ENCODE measurements around the gene MAPK1.
A peak's percentile ranks its signal among the peaks of the same experiment; 100 is the strongest.
"Not testable (repeated sequence)": the region's sequence is repeated elsewhere in the genome, so short reads cannot be mapped to it uniquely, and the experiment has no call there.

MAPK1 gene

DNA sequence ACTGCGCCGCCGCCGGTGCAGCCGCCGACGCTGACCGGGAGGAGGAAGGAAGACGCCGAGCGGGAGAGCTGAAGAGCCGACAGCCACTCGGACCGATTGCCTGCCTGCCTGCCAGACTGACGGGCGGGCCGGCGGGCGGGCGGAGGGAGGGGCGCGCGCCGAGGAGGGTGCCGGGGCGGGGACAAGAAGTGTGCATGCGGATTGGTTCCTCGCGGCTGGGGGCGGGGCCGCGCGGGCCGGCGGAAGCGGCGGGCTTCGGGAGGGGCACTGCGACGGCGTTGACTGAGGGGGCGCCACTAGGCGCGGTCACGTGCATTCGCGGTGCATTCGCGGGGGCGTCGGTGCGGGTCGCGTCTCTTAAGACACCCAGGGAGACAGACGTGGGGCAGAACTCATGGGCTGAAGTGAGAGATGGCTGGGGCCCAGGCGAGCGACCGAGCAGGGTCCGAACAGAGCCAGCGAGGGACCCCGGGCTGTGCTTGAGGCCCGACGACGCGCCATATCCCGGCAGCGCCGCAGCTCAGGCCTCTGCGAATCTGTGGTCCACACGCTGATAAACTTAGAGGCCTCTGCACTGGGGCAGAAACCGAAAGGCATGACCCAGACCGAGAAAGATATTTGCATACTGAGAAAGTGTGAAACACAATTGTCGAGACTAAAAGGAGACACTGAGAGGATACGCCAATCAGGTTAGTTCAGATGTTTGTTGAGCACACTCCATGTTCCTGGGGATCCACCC, at the start of gene MAPK1:
TSS of gene MAPK1 (minus strand) at position 118 of the 739 bp plus-strand sequence. CDS start 205 bp downstream, outside the sequence.
- Histone ChIP-seq H3K9me3 (ENCODE audit: control insufficient read depth in 1 of 2, low read length in 2 of 2) (no peaks in the 10 kb centered on the region), H3K4me1 (ENCODE audit: control insufficient read depth in 1 of 2, insufficient read depth in 2 of 2, low read length in 2 of 2) (peaks cover 10 to 24% of the 10 kb centered on the region in 2 donors), H3K27ac (ENCODE audit: low read length) (peak within 1 kb of the TSS; percentile 84), H3K27me3 (ENCODE audit: low read depth, low read length) (no peaks in the 10 kb centered on the region), H3K36me3 (ENCODE audit: control insufficient read depth in 1 of 2, insufficient read depth in 2 of 2, low read length in 2 of 2) (no peaks in the 10 kb centered on the region), H3K4me3 (ENCODE audit: low read depth in 1 of 2, low read length in 2 of 2) (peak within 1 kb of the TSS; percentile 88)

DNA sequence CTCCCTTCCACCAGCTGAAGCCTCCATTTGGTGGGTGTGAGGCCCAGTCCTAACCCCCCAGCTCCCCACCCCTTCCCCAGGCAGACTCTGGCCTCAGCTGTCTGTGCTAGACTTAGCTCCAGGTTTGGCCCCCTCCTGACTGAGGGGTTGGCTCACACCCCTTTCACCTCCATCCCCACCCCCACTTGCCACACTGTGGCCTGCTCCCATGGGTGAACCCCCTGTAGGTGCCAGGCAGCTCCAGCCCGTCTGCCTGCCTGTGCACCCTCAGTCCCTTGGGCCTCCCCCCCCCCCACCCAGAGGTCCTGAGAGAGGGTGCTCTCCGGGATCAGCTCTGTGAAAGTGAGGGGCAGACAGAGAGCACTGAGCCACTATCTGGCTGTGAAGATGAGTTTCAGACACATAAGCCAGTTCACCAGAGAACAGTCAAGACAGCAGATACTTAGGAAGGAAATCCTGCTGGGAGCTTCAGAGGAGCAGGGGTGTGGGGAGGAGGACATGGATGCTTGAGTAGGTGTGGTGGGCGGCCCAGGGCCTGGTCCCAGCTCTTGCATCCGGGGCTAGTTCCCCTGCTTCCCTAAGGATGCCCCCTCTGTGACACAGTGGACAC, 49.0 kb upstream of the MAPK1 start:
- Histone ChIP-seq H3K27me3 (ENCODE audit: low read depth, low read length) (no peaks in the 10 kb centered on the region), H3K27ac (ENCODE audit: low read length) (no peak overlapping the region), H3K9me3 (ENCODE audit: control insufficient read depth in 1 of 2, low read length in 2 of 2) (no peaks in the 10 kb centered on the region)

DNA sequence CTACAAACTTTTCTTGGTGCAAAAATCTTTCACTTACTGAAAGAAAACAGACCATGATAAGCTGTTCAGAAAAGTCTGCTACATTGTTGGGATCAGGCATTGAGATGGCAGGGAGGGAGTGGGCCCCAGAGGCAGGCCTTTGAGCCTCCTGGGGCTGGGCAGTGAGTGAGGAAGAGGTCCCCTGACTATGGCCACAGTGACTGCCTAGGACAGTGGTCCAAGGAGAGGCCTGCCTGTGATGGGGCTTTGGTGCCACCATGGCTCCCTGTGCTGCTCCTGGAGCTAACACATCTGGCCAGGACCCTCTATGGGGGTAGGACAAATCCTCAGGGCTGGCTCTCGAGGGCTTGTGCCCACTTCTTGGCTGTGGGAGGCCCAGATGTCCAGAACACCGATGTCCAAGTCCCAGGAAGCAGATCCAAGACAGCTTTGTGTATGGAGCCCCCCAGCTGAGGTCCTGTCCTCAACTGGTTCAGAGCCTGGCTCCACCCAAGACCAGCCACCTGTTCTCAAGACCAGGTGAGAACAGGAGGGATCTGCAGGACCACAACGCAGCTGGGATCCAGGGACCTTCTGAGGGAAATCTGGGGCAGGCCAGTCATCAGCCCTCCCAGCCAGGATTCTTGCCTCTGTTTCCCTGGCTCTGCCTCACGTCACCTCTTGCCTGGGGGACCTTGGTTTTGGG, 48.3 kb upstream of the MAPK1 start:
- H3K27me3 ChIP-seq (ENCODE audit: low read depth, low read length): no peaks in the 10 kb centered on the region
- no peak overlapping the region for H3K27ac ChIP-seq (ENCODE audit: low read length)
- H3K4me1 ChIP-seq (ENCODE audit: control insufficient read depth in 1 of 2, insufficient read depth in 2 of 2, low read length in 2 of 2): peaks cover 0 to 7% of the 10 kb centered on the region in 2 donors
- no peaks in the 10 kb centered on the region for H3K36me3 ChIP-seq (ENCODE audit: control insufficient read depth in 1 of 2, insufficient read depth in 2 of 2, low read length in 2 of 2)
- no peaks in the 10 kb centered on the region for H3K9me3 ChIP-seq (ENCODE audit: control insufficient read depth in 1 of 2, low read length in 2 of 2)
- H3K4me3 ChIP-seq (ENCODE audit: low read depth in 1 of 2, low read length in 2 of 2): no peak overlapping the region

More for the DNA sequence above, 49.0 kb upstream of the MAPK1 start:
- H3K4me1 ChIP-seq (ENCODE audit: control insufficient read depth in 1 of 2, insufficient read depth in 2 of 2, low read length in 2 of 2): peaks cover 0 to 7% of the 10 kb centered on the region in 2 donors
- H3K36me3 ChIP-seq (ENCODE audit: control insufficient read depth in 1 of 2, insufficient read depth in 2 of 2, low read length in 2 of 2): peaks cover 0 to 5% of the 10 kb centered on the region in 2 donors
- H3K4me3 ChIP-seq (ENCODE audit: low read depth in 1 of 2, low read length in 2 of 2): no peak overlapping the region

DNA sequence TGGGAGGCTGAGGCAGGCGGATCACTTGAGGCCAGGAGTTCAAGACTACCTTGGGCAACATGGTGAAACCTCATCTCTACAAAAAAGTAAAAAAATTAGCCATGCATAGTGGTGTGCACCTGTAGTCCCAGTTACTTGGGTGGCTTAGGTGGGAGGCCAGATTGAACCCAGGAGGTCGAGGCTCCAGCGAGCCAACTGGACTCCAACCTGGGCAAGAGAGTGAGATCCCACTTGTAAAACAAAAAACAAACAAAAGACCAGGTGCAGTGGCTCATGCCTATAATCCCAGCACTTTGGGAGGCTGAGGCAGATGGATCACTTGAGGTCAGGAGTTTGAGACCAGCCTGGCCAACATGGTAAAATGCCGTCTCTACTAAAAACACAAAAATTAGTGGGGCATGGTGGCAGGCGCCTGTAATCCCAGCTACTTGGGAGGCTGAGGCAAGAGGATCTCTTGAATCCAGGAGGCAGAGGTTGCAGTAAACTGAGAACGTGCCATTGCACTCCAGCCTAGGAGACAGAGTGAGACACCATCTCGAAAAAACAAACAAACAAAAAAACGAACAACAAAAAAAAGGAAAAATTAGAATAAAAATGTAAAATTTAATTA, 46.7 kb upstream of the MAPK1 start:
- not testable (repeated sequence) for H3K27ac ChIP-seq (ENCODE audit: low read length); H3K4me1 ChIP-seq (ENCODE audit: control insufficient read depth in 1 of 2, insufficient read depth in 2 of 2, low read length in 2 of 2); H3K9me3 ChIP-seq (ENCODE audit: control insufficient read depth in 1 of 2, low read length in 2 of 2); H3K4me3 ChIP-seq (ENCODE audit: low read depth in 1 of 2, low read length in 2 of 2); H3K36me3 ChIP-seq (ENCODE audit: control insufficient read depth in 1 of 2, insufficient read depth in 2 of 2, low read length in 2 of 2); H3K27me3 ChIP-seq (ENCODE audit: low read depth, low read length)

DNA sequence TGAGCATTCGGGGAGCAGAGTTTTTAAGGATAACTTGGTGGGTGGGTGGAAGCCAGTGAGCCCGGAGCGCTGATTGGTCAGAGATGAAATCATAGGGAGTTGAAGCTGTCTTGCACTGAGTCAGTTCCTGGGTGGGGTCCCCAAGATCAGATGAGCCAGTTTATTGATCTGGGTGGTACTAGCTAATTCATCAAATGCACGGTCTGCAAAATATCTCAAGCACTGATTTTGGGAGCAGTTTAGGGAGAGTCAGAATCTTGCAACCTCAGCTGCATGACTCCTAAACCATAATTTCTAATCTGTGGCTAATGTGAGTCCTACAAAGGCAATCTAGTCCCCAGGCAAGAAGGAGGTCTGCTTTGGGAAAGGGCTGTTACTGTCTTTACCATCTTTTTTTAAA, 42.9 kb upstream of the MAPK1 start:
- H3K27ac ChIP-seq (ENCODE audit: low read length); H3K36me3 ChIP-seq (ENCODE audit: control insufficient read depth in 1 of 2, insufficient read depth in 2 of 2, low read length in 2 of 2); H3K27me3 ChIP-seq (ENCODE audit: low read depth, low read length); H3K9me3 ChIP-seq (ENCODE audit: control insufficient read depth in 1 of 2, low read length in 2 of 2); H3K4me1 ChIP-seq (ENCODE audit: control insufficient read depth in 1 of 2, insufficient read depth in 2 of 2, low read length in 2 of 2); H3K4me3 ChIP-seq (ENCODE audit: low read depth in 1 of 2, low read length in 2 of 2): not testable (repeated sequence)

DNA sequence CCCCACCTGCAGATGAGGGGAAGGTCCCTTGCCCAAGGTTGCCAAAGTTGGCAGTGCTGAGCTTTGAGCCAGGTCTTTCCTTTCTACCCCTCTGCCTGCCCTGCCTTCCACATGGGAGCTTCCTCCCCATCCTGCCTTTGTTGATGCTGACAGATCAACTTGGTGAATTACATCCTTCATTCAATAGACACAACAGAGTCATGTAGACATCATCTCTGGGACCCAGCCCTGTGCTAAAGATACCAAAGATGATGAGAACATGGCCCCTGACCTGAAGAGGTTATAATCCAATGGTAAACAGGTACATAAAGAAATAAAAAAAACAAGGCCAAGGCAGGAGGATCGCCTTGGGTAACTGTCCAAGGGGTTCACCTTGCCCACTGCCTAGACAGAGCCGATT, 42.4 kb upstream of the MAPK1 start:
- Histone ChIP-seq H3K9me3 (ENCODE audit: control insufficient read depth in 1 of 2, low read length in 2 of 2) (no peaks in the 10 kb centered on the region), H3K27me3 (ENCODE audit: low read depth, low read length) (no peaks in the 10 kb centered on the region), H3K27ac (ENCODE audit: low read length) (no peak overlapping the region)

DNA sequence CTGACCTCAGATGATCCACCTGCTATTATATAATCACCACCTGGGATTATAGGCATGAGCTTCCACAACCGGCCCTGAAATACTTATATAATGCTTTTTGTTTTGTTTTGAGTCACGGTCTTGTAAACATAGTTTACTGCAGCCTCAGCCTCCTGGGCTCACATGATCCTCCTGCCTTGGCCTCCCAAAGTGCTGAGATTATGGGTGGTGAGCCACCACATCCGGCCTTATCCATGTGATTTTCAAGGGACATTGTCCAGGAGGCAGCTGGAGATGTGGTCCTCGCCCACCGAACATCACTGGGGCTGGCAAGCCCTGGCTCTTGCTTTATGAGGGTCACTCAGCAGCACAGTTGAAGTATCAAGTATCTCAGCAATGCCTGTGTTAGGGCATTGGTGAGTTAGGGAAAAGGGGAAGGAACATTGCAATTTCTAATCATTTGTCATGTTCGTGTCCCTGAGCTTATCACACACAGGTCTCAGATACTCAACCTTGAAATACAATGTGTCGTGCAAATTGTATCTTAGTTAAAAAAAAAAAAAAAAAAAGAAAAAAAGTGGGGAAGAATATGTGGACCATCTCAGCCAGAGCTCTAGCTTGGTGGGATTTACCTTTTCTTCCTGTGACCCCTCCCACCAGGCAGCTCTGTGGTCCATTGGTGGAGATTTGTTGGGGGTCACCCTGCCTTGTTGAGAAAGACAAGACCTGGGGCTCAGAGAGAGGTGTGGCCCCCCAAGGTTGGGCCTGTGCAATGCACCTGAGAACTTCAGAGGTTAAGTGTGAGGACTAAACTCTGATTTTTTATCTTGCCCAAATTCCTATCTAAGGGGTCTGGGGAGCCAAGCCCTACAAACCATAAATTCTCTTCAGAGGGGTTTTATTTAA, 40.4 kb upstream of the MAPK1 start:
- H3K4me1 ChIP-seq (ENCODE audit: control insufficient read depth in 1 of 2, insufficient read depth in 2 of 2, low read length in 2 of 2): no peaks in the 10 kb centered on the region
- H3K4me3 ChIP-seq (ENCODE audit: low read depth in 1 of 2, low read length in 2 of 2): no peak overlapping the region
- no peaks in the 10 kb centered on the region for H3K27me3 ChIP-seq (ENCODE audit: low read depth, low read length)
- no peaks in the 10 kb centered on the region for H3K9me3 ChIP-seq (ENCODE audit: control insufficient read depth in 1 of 2, low read length in 2 of 2)
- H3K27ac ChIP-seq (ENCODE audit: low read length): no peak overlapping the region
- H3K36me3 ChIP-seq (ENCODE audit: control insufficient read depth in 1 of 2, insufficient read depth in 2 of 2, low read length in 2 of 2): no peaks in the 10 kb centered on the region

More for the DNA sequence above, 42.4 kb upstream of the MAPK1 start:
- Histone ChIP-seq H3K4me1 (ENCODE audit: control insufficient read depth in 1 of 2, insufficient read depth in 2 of 2, low read length in 2 of 2) (no peaks in the 10 kb centered on the region), H3K4me3 (ENCODE audit: low read depth in 1 of 2, low read length in 2 of 2) (no peak overlapping the region), H3K36me3 (ENCODE audit: control insufficient read depth in 1 of 2, insufficient read depth in 2 of 2, low read length in 2 of 2) (no peaks in the 10 kb centered on the region)

DNA sequence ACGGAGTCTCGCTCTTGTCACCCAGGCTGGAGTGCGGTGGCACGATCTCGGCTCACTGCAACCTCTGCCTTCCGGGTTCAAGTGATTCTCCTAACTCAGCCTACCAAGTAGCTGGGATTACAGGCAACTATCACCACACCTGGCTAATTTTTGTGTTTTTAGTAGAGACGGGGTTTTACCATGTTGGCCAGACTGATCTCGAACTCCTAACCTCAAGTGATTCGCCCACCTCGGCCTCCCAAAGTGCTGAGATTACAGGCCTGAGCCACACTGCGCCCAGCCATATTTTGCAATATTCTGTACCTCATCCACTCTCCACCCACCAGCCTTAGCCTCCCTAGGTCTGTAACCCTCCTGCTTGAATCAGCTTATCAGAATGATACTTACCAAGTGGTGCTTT, 37.8 kb upstream of the MAPK1 start:
- H3K4me3 ChIP-seq (ENCODE audit: low read depth in 1 of 2, low read length in 2 of 2); H3K27me3 ChIP-seq (ENCODE audit: low read depth, low read length); H3K9me3 ChIP-seq (ENCODE audit: control insufficient read depth in 1 of 2, low read length in 2 of 2); H3K4me1 ChIP-seq (ENCODE audit: control insufficient read depth in 1 of 2, insufficient read depth in 2 of 2, low read length in 2 of 2); H3K27ac ChIP-seq (ENCODE audit: low read length); H3K36me3 ChIP-seq (ENCODE audit: control insufficient read depth in 1 of 2, insufficient read depth in 2 of 2, low read length in 2 of 2): not testable (repeated sequence)

DNA sequence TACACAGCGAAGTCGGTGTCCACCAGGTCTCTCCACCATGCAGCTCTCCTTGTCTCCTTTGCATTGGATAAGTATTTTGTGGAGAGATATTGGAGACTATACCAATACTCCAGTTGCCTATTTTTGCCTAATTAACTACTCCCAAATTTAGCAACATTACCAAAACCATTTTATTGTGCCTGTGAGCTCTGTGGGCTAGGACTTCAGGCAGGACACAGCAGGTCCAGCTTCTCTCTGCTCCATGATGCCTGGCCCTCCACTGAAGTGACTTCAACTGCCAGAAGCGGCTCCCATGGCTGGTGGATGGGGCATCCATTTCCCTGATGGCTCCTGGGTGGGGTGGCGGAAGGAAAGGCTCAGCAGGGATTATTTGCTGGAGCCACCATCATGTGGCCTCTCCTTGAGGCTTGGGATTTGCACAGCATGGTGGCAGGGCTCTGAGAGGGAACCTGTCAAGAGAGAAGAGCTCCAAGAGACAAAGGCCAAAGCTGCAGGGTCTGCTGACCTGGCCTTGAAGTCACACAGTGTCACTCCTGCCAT, 36.9 kb upstream of the MAPK1 start:
- H3K27me3 ChIP-seq (ENCODE audit: low read depth, low read length): no peaks in the 10 kb centered on the region
- H3K27ac ChIP-seq (ENCODE audit: low read length): no peak overlapping the region
- no peaks in the 10 kb centered on the region for H3K4me1 ChIP-seq (ENCODE audit: control insufficient read depth in 1 of 2, insufficient read depth in 2 of 2, low read length in 2 of 2)
- no peak overlapping the region for H3K4me3 ChIP-seq (ENCODE audit: low read depth in 1 of 2, low read length in 2 of 2)
- no peaks in the 10 kb centered on the region for H3K36me3 ChIP-seq (ENCODE audit: control insufficient read depth in 1 of 2, insufficient read depth in 2 of 2, low read length in 2 of 2)
- H3K9me3 ChIP-seq (ENCODE audit: control insufficient read depth in 1 of 2, low read length in 2 of 2): no peaks in the 10 kb centered on the region

DNA sequence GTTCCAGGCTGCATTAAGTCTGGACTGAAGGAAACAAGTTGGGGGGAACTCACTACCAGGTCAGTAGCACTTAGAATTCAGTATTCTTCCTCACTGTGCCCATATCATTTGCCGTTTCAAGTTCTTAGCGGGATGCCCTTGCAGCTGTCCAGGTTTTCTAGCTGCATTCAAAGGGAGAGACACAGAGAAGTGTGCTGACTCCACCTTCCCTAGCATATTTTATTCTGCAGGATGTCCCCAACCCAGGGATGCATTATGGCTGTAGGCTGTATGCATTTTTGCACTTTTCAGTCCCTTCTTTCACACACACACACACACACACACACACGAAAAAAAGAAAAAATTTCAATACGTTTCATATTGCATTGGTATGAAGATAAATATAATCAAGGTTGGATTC, 35.8 kb upstream of the MAPK1 start:
- Histone ChIP-seq H3K4me3 (ENCODE audit: low read depth in 1 of 2, low read length in 2 of 2) (no peak overlapping the region), H3K4me1 (ENCODE audit: control insufficient read depth in 1 of 2, insufficient read depth in 2 of 2, low read length in 2 of 2) (no peaks in the 10 kb centered on the region), H3K9me3 (ENCODE audit: control insufficient read depth in 1 of 2, low read length in 2 of 2) (no peaks in the 10 kb centered on the region), H3K27me3 (ENCODE audit: low read depth, low read length) (no peaks in the 10 kb centered on the region), H3K36me3 (ENCODE audit: control insufficient read depth in 1 of 2, insufficient read depth in 2 of 2, low read length in 2 of 2) (no peaks in the 10 kb centered on the region), H3K27ac (ENCODE audit: low read length) (no peak overlapping the region)

Data from muscle layer of duodenum (tissue), 2 donors.